Transverse colon (tissue), 4 donors: Measurements from ENCODE around the gene GRM4. TPM values are rescaled to one million over a fixed set of nuclear protein-coding genes. Genes with fewer than 3 reads are reported as not detected.

Experiments used
- DNase-seq: peaks from one replicate; pipeline ENCODE4 v3.0.0-alpha.2; 2019
- H3K27ac ChIP-seq, 4 donors: fragments of 200-600 bp; sonication (generic); 2 replicates each; pipeline ENCODE4 v1.5.1; 2016 to 2018; ENCODE audit warnings: inconsistent platforms in 4 of 4
- H3K27me3 ChIP-seq: fragments of 200-600 bp; sonication (generic); 2 replicates; pipeline ENCODE4 v1.5.1; 2017; ENCODE audit warnings: inconsistent platforms
- H3K36me3 ChIP-seq, 4 donors: fragments of 200-600 bp; sonication (generic); 2 replicates each; pipeline ENCODE4 v1.5.1; 2017 to 2019; ENCODE audit warnings: inconsistent platforms in 4 of 4
- H3K4me1 ChIP-seq, 4 donors: fragments of 200-600 bp; sonication (generic); 2 replicates each; pipeline ENCODE4 v1.5.1; 2017 to 2020; ENCODE audit warnings: inconsistent platforms in 4 of 4
- H3K4me3 ChIP-seq, 4 donors: fragments of 200-600 bp; sonication (generic); 1 replicate in 1 of 4; 2 replicates in 3 of 4; pipeline versions ENCODE4 v1.5.1 to v1.6.1; 2017 to 2019; ENCODE audit warnings: inconsistent platforms in 4 of 4
- H3K9me3 ChIP-seq, 2 donors: fragments of 200-600 bp; sonication (generic); 2 replicates each; pipeline ENCODE4 v1.5.1; 2017 to 2019; ENCODE audit warnings: inconsistent platforms in 2 of 2
- EP300 ChIP-seq: sonication (generic); formaldehyde crosslinking; IDR thresholded peaks from one replicate; pipeline ENCODE4 v1.6.1; 2017; ENCODE audit warnings: antibody characterized with exemption, low read depth
- POLR2A ChIP-seq: fragments of 450-650 bp; IDR thresholded peaks from one replicate; pipeline ENCODE4 v1.6.1; 2016; ENCODE audit warnings: antibody characterized with exemption, mild to moderate bottlenecking, moderate library complexity
- POLR2AphosphoS5 ChIP-seq, 3 donors: sonication (generic); formaldehyde crosslinking; IDR thresholded peaks; one replicate each; pipeline ENCODE4 v1.6.1; 2016; ENCODE audit warnings: antibody characterized with exemption in 3 of 3
- WGBS, 2 donors: methylation state at CpG; one replicate each; pipeline ENCODE4 v1.1.5; 2018; ENCODE audit warnings: low coverage in 1 of 2; 5-methylcytosine and 5-hydroxymethylcytosine counted together
- in situ Hi-C, 4 donors: fragments of 200-750 bp; cut with MboI; loops; one replicate each; pipeline versions ENCODE4 v1.15.0 to v1.15.1; 2017; ENCODE audit warnings: low sequenced_read_pairs in 3 of 4, low pct_ligation_motif_present in 1 of 4, low pct_unique_long_range_greater_than_20kb in 1 of 4
- intact Hi-C: fragments of 100-400 bp; cut with DNase I; formaldehyde crosslinking; loops from one replicate; pipeline ENCODE4 v1.15.1; 2023; ENCODE audit warnings: low total_unique reads
- total RNA-seq, 4 donors: library from RNA; depleted of rRNA; stranded (reverse); fragments of >200 nt; gene quantifications; one replicate each; pipeline ENCODE4 v1.1.0, GENCODE V29; 2016
- TF ChIP-seq, protein P1 (sequence below), 5 experiments: fragments of 200-600 bp in 3 of 5; fragments of 450-650 bp in 2 of 5; sonication (generic) in 3 of 5; IDR thresholded peaks; 1 replicate in 2 of 5; 2 replicates in 3 of 5; pipeline ENCODE4 v1.5.1; 2016 to 2017; ENCODE audit warnings: antibody characterized with exemption in 5 of 5, inconsistent platforms in 3 of 5, mild to moderate bottlenecking in 2 of 5, moderate library complexity in 1 of 5

GRM4 gene
- total RNA-seq, 4 donors from 2014 or later = not detected

DNA sequence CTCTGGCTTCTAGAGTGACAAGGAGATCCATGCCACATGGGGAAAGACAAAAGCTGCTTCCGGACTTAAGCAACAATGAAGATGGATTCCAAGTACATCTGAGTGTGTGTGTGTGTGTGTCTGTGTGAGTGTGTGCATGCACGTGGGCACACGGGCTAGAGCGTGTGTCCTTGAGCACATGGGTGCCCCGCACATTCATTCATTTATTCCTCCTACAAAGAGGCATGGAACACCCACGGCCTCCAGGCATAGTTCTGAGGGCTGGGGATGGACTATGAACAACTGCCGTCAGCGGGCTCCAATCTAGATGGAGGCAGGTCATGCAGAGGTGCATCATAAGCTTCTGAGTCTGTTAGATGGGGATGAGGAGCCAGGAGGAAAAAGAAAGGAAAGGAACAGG is 49.1 kb downstream of the GRM4 start:
- no peak for DNase-seq
- TF ChIP-seq POLR2AphosphoS5 (IDR thresholded peaks at IDR 0.05) (no peak), EP300 (no peak), POLR2A (no peak)
- TF ChIP-seq, protein P1, sequence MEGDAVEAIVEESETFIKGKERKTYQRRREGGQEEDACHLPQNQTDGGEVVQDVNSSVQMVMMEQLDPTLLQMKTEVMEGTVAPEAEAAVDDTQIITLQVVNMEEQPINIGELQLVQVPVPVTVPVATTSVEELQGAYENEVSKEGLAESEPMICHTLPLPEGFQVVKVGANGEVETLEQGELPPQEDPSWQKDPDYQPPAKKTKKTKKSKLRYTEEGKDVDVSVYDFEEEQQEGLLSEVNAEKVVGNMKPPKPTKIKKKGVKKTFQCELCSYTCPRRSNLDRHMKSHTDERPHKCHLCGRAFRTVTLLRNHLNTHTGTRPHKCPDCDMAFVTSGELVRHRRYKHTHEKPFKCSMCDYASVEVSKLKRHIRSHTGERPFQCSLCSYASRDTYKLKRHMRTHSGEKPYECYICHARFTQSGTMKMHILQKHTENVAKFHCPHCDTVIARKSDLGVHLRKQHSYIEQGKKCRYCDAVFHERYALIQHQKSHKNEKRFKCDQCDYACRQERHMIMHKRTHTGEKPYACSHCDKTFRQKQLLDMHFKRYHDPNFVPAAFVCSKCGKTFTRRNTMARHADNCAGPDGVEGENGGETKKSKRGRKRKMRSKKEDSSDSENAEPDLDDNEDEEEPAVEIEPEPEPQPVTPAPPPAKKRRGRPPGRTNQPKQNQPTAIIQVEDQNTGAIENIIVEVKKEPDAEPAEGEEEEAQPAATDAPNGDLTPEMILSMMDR (IDR thresholded peaks at IDR 0.05) = no peak
- H3K9me3 ChIP-seq = no peaks in the 10 kb centered on the region
- in situ Hi-C loops = no loop called here
- no peaks in the 10 kb centered on the region for H3K36me3 ChIP-seq
- H3K4me1 ChIP-seq = no peaks in the 10 kb centered on the region
- peaks cover 27% of the 10 kb centered on the region for H3K27me3 ChIP-seq
- no peak overlapping the region for H3K27ac ChIP-seq
- WGBS, 2 donors = 75 to 82% methylated on average over 2 to 8 of the region's 8 CpGs
- H3K4me3 ChIP-seq = no peak overlapping the region
- intact Hi-C loops = no loop called here

DNA sequence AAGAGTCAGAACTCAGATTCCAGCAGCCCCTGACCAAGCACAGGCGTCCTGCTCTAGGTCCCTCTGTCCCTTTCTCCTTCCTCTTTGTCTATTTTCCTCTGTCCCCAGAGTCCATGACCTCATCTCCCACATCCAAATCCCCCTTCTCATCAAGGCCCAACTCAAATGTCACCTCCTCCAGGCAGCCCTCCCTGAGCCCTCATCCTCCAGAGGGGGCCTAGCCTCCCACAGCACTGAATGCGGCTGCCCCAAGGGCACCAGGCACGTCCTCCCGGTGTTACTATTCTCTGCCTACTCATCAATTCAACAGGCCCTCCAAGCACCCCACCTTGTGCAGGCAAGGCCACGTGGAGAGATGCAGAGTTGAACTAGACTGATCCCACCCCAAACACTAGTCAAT is 49.7 kb downstream of the GRM4 start:
- Histone ChIP-seq H3K27ac (no peak overlapping the region), H3K9me3 (no peaks in the 10 kb centered on the region), H3K4me1 (no peaks in the 10 kb centered on the region), H3K36me3 (no peaks in the 10 kb centered on the region), H3K27me3 (peaks cover 27% of the 10 kb centered on the region), H3K4me3 (no peak overlapping the region)
- 75 to 100% methylated on average over 1 to 5 of the region's 5 CpGs for WGBS, 2 donors
- intact Hi-C loops = no loop called here
- no peak for TF ChIP-seq EP300
- TF ChIP-seq POLR2A = no peak
- TF ChIP-seq, protein P1 (IDR thresholded peaks at IDR 0.05) = no peak
- no peak for TF ChIP-seq POLR2AphosphoS5 (IDR thresholded peaks at IDR 0.05)
- DNase-seq = no peak
- in situ Hi-C loops = no loop called here

DNA sequence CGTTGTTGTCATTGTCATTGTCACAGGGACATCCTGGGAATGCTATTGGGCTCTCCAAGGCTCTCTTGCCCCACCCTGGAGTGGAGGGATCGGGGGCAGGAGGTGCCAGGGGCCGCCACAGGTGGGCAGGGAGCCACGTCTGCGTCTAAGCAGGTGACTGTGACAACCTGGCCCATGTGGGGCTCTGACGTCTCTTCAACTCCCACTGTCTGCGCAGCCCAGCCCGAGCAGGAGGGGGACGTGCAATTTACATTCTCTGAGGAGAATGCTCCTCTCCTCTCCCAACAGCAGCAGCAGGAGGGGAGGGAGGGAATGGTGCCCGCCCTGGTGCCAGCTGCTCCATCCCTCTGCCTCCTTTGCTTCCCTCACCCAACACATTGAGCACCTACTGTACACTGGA is 50.1 kb downstream of the GRM4 start:
- WGBS, 2 donors = 33 to 55% methylated on average over 1 to 10 of the region's 10 CpGs
- no peaks in the 10 kb centered on the region for H3K4me1 ChIP-seq
- peaks cover 27% of the 10 kb centered on the region for H3K27me3 ChIP-seq
- H3K27ac ChIP-seq = no peak overlapping the region
- DNase-seq = no peak
- no peak overlapping the region for H3K4me3 ChIP-seq
- intact Hi-C loops (no loop called here), in situ Hi-C loops (no loop called here)
- TF ChIP-seq EP300 = no peak
- TF ChIP-seq, protein P1 (IDR thresholded peaks at IDR 0.05) = no peak
- TF ChIP-seq POLR2AphosphoS5 (IDR thresholded peaks at IDR 0.05) = no peak
- H3K36me3 ChIP-seq = no peaks in the 10 kb centered on the region
- H3K9me3 ChIP-seq = no peaks in the 10 kb centered on the region

DNA sequence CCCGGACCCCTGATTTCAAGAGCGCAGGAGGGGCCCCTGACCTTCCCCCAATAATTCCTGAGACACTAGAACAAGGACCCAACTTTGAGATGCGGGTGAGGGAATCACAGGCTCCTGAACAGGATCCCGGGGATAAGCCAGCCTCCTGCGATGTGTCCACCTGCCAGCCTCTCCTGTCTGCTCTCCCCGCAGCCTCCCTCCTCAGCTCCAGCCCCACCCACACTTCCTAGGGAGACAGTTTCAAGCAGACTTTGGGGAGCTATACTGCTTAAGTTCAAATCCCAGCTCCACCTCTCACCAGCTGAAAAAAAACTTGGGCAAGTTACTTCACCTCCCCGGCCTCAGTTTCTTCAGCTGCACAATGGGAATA is 50.8 kb downstream of the GRM4 start:
- Histone ChIP-seq H3K4me3 (no peak overlapping the region), H3K27me3 (peaks cover 27% of the 10 kb centered on the region), H3K36me3 (no peaks in the 10 kb centered on the region), H3K9me3 (no peaks in the 10 kb centered on the region), H3K27ac (no peak overlapping the region), H3K4me1 (no peaks in the 10 kb centered on the region)
- WGBS, 2 donors = 71% methylated on average over 6 of the region's 7 CpGs; no CpG with 5 or more reads in 1 of the 2 donors
- DNase-seq = no peak
- in situ Hi-C loops (no loop called here), intact Hi-C loops (no loop called here)
- TF ChIP-seq EP300 (no peak), POLR2A (no peak), POLR2AphosphoS5 (IDR thresholded peaks at IDR 0.05) (no peak)
- TF ChIP-seq, protein P1 (IDR thresholded peaks at IDR 0.05) = no peak
